Fibroblast of mammary gland (primary cell): ENCODE data around the gene GABARAP.

Source experiments
- DNase-seq: peaks from one replicate; pipeline ENCODE4 v3.0.0-alpha.2; 2010; ENCODE audit warnings: low read depth
- H3K4me3 ChIP-seq: 2 replicates; pipeline ENCODE4 v1.5.1; 2011; ENCODE audit warnings: low read depth, mild to moderate bottlenecking, low read length, moderate library complexity; ENCODE audit not compliant: control insufficient read depth
- TF ChIP-seq, protein P1 (sequence below): conservative IDR thresholded peaks from 2 replicates; pipeline ENCODE4 v1.5.1; 2011; ENCODE audit warnings: low read depth, low read length, inconsistent platforms; ENCODE audit not compliant: control insufficient read depth, insufficient read depth

Gene GABARAP

GRCh38 chr17:7204336-7204735 lies 37.9 kb downstream of the GABARAP start:
- DNase-seq = no peak
- H3K4me3 ChIP-seq = peak overlapping the region; percentile 54
- TF ChIP-seq, protein P1, sequence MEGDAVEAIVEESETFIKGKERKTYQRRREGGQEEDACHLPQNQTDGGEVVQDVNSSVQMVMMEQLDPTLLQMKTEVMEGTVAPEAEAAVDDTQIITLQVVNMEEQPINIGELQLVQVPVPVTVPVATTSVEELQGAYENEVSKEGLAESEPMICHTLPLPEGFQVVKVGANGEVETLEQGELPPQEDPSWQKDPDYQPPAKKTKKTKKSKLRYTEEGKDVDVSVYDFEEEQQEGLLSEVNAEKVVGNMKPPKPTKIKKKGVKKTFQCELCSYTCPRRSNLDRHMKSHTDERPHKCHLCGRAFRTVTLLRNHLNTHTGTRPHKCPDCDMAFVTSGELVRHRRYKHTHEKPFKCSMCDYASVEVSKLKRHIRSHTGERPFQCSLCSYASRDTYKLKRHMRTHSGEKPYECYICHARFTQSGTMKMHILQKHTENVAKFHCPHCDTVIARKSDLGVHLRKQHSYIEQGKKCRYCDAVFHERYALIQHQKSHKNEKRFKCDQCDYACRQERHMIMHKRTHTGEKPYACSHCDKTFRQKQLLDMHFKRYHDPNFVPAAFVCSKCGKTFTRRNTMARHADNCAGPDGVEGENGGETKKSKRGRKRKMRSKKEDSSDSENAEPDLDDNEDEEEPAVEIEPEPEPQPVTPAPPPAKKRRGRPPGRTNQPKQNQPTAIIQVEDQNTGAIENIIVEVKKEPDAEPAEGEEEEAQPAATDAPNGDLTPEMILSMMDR = no peak

DNA sequence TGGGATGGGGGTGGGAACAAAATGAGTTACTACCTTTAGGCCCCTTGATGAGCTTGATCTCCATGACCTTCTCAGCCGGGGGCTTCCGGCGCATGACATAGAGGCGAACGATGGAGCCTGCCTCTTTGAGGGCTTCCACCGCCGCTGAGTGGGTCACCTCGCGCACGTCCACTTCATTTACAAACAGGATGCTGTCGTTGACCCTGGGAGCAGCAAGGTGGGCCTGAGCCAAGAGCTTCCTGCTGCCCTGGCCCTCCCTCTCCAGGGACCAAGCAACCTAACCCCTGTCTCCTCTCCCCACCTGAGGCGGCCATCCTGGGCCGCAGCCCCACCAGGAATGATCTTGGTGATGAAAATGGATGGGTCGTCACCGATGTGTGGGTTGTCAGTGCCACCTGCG lies 38.9 kb downstream of the GABARAP start:
- DNase-seq = no peak
- no peak overlapping the region for H3K4me3 ChIP-seq
- TF ChIP-seq, protein P1 = no peak

DNA sequence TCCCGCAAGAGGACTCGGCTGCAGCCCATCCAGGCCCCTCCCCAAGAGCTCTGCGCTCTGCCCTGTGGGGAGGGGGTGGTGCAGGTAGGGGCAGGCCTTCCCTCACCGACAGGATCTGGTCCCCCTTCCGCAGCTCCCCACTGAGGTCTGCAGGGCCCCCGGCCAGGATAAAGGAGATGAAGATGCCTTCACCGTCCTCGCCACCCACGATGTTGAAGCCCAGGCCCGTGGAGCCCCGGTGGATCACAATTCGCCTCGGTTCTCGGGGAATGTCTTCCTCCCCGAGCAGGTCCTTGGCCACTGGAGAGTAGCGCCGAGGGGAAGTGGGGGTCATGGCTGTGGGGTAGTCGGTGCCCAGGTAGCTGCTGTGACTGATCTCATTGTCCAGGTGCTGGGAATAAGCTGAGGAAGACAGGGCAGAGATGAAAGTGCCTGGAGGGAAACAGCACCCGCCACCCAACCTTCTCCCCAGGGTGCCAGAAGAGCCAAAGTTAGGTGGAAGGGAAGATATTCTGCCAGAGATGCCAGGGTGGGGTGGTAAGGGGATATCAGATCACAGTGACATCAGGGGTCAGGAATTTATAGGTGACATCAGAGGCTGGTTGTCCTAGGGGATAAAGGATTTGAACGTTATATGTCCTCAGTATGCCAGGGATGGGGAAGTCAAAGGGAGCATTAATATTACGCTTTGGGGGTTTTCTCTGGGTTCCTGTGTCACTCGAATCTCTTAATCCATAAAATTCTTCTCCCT lies 45.4 kb downstream of the GABARAP start:
- TF ChIP-seq, protein P1 = no peak
- no peak overlapping the region for H3K4me3 ChIP-seq
- no peak for DNase-seq

DNA sequence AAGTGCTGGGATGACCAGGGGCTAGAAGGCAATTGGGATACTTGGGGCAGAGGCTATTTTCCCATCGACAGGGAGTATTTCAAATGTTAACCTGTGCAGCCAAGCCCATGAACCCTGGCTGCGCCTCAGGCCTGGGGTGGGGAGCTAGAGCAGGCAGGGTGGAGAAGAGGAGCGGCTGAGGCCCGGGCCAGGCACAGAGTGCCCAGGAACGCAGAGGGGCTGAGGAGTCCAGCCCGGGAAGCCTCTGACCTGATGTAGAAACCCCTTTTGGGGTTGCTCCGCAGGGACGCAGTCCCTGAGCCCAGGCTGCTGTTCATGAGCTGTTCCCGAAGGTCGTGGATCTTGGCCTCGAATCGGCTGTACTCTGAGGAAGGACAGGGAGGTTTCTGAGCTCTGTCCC lies 46.3 kb downstream of the GABARAP start:
- H3K4me3 ChIP-seq = no peak overlapping the region
- DNase-seq = no peak
- TF ChIP-seq, protein P1 = no peak

- H3K4me3 ChIP-seq = no peak overlapping the region
- TF ChIP-seq, protein P1 = no peak
- DNase-seq = no peak
These were observed 49.8 kb downstream of the GABARAP start for GRCh38 chr17:7192271-7192937.

GRCh38 chr17:7191571-7192270 lies 50.5 kb downstream of the GABARAP start:
- H3K4me3 ChIP-seq = no peak overlapping the region
- TF ChIP-seq, protein P1 = no peak
- peak; percentile 37 for DNase-seq
